Measurements from ENCODE around the gene SBK1.

SBK1 gene

DNA sequence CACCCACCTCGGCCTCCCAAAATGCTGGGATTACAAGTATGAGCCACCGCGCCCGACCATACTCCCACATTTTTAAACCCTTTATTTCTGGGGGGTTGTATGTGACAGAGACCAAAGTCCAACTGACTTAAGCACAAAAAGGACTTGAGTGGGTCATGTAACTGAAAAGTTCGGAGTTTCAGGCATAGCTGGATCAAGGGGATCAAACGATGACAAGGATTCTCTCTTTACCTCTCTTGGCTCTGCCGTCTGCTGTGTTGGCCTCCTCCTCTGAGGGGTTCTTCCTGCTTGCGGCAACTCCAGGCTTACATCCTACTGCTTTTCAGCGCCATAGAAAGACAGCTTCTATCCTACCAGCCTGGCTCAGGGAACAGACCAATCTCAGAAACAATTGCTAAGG is 9.2 kb upstream of the SBK1 start:
- DNase-seq, result no peak

- DNase-seq, result no peak
Observed at GRCh38 chr16:28283798-28284577, 8.3 kb upstream of the SBK1 start.

GRCh38 chr16:28285649-28286048 is 6.7 kb upstream of the SBK1 start:
- no peak for DNase-seq

DNA sequence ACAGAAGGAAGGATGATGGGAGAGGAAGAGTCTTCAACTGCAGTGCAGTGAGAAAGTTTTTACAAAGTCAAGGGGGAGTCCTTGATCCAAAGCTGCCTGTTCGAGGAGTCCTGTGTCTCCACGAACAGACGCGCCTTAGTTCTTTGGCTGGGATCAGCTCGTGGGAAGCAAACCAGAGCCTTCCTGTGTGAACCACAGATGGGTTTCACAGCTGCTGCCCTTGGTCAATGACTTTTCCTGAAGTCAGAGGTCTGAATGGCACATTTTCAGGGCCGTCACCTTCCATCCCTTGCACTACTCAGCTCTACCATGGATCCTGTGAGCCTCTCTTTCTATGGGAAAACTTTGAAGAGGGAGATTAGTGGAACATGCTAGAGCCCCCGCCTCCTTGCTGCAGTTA is 4.2 kb upstream of the SBK1 start:
- DNase-seq, result no peak

DNA sequence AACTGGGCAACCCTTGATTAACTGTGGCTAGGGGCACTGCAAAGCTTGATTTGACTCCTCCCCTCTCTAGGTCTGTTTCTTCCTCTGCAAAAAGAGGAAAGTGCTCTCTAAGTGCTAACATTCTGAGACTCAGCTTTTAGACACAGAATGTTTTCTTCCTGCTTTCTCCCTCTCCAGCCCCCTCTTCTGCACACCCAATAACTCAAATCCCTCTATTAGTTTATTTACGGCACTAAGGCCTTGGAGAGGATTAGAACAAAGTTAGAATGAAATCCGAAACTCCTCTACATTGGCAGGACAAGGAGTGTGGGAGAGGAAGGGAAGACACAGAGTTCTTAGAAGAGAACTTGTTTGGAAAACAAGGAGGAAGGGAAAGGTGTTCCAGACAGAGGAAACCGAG is 3.3 kb upstream of the SBK1 start:
- DNase-seq, result no peak

DNA sequence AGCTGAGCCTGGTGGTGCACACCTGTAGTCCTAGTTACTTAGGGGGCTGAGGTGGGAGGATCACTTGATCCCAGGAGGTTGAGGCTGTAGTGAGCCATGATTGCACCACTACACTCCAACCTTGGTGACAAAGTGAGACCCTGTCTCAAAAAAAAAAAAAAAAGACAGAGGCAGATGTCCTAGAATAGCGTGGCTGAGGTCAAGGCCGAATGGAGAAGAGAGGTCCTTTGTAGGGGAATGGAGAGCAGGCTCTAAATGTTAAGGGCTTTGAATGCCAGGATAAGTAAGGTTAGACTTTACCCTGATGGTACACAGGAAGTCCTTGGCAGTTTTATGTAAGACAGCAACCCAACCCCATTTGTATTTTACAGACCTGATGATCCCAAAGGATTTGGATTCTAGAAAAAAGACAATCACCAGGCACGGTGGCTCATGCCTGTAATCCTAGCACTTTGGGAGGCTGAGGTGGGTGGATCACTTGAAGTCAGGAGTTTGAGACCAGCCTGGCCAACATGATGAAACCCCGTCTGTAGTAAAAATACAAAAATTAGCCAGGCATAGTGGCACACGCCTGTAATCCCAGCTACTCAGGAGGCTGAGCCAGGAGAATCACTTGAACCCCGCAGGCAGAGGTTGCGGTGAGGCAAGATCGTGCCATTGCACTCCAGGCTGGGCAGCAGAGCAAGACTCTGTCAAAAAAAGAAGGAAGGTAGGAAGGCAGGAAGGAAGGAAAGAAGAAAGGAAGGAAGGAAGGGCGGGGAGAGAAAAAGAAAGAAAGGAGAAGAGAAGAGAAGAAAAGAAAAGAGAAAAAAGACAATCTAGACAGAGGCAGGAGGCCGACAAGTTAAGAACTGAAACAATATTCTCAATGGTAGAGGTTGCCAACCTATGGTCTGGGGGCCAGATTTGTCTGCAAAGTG is 2.1 kb upstream of the SBK1 start:
- DNase-seq, result no peak

DNA sequence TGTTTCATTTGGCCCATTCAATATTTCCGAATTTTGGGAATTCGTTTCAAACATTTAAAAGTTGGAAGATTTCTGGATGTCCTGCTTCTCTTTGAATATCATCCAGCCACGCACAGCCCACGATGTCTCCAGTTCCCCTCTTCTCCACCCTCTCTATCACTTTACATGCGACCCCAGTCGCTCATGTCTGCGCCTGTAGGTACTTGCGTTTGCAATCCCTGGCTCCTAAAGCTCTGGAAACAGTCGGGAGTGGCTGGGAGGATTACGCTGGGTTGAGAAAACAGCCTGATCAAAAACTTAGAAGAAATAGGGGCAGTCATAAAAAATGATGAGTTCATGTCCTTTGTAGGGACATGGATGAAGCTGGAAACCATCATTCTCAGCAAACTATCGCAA is 1.5 kb upstream of the SBK1 start:
- DNase-seq, result no peak

DNA sequence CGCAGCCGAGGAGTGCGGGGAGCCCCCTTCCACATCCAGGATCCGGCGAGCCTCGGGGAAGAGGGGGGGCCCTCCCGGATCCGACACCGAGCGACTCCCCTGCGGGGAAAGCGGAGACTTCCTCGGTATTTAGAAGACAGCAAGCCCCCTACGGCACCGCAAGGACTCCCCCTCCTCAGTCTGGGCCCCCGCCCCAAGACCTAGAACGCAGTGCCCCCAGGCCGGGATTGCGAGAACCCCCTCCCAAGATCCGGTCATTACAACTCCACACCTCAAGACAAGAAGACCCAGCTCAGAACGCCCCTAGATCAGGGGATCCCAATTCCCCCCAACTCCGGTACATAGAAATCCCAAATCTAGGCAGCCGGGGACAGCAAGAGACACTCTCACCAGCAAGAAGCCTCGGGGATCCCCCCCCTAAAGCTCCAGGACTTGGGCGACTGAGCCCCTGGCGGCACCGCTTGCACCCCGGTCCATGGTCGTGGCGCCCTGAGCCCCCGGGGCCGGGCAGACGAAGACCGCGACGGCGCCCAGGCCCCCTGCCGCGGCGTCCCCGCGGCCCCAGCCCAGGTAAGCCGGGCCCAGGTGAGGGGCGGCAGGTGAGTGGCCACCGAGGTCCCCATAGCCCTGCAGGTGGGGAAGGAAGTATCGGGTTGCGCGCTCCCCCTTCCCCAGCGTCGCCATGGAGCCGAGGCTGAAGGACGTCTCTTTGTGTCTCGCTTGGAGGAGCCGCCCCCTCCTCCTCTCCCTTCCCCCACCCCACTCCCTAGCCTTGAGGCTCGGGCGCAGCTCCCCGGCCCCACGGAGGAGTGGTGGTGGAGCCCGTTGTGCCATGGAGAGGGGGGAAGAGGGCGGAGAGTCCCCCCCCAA is 641 bp downstream of the SBK1 start:
- no peak for DNase-seq

DNA sequence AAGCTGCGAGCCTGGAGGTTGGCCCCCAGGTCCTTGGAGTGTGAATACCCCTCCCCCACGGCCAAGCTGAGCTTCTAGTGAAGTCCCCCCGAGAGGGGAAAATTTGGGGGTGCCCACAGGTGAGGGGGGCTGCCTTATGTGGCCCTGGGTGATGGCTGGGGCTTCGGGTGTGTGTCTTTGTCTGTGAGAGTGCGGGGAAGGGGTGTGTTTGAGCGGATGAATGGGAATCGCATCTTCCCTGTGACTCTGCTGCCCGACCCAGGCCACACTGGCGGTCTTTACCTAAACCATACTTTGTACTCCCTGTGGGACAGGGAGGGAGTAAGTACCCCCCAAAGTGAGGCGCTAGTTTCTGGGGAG is 1.3 kb downstream of the SBK1 start:
- no peak for DNase-seq

DNA sequence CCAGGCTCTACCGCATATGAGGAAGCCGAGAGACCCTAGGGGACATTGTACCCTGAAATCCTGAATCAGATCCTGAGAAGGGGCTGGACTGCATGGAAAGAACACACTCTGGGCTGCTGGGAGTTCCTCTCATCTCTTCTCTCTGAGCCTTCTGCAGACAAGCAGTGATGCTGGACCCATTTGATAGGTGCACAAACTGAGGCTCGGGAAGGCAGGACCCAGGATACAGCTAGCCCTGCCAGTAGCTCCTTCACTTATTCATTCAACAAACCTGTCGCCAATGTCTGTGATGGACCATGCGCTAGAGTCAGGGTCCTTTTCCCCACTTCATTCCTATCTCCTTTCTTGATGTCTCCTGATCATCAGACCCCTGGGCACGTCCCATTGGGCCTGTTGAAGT is 1.9 kb downstream of the SBK1 start:
- DNase-seq, result no peak

GRCh38 chr16:28295276-28295675 is 3.0 kb downstream of the SBK1 start:
- no peak for DNase-seq

DNA sequence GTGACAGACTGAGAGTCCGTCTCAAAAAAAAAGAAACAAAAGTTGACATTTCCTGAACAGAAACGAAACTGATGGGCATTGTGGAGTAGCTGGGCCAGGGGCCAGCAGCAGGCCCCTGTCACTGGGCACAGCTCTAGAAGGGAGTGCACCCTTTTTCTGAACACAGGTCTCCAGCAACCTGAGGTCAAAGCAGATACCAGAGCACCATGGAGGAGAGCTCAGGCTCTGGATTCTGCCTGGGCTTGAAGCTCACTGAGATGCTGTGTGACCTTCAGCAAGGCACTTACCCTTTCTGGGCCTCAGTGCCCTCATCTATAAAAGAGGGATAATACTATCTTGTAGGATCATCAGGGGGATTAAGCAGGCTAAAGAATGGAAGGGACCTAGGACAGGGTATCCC is 5.0 kb downstream of the SBK1 start:
- no peak for DNase-seq

DNA sequence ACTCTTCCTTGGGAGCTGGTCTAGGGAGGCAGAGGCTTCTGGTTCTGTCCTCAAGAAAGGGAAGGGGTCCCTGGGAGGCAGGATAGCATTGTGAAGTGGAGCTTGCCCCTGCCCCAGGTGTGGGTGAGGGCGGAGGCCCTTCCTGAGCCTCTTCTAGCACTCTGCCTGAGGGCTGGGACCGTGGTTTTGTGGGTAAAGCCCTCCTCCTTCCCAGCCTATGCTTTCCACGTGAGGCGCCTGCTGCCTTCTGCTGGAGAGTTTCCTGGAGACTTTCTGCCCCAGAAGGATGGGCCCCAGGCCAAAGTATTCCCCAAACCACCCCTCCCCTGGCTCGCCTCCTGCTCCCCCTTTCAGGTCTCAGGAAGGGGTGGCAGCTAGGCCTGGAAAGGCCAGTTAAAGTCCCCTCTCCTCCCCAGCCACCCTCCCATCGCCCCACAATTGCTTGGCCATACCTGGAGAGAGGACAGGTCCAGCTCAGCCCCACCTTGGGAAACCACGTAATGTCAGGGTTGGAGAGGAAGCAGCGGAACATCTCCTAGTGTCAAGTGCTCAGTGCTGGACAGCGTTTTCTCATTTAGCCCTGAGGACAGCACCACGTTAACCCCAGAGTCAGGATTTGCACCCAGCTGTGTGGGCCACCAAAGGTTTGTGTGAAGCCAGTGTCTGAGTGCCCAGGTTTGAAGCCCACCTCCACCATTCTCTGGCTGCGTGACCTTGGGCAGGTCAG is 5.6 kb downstream of the SBK1 start:
- no peak for DNase-seq

GRCh38 chr16:28298511-28298878 is 6.2 kb downstream of the SBK1 start:
- no peak for DNase-seq

GRCh38 chr16:28300327-28300726 is 8.0 kb downstream of the SBK1 start:
- DNase-seq, result no peak

GRCh38 chr16:28301154-28301553 is 8.8 kb downstream of the SBK1 start:
- DNase-seq, result no peak

- no peak for DNase-seq
Observed at GRCh38 chr16:28301620-28302019, 9.3 kb downstream of the SBK1 start.

GRCh38 chr16:28303132-28303531 is 10.8 kb downstream of the SBK1 start:
- DNase-seq, result no peak

- no peak for DNase-seq
Observed at GRCh38 chr16:28304214-28304613, 11.9 kb downstream of the SBK1 start.

GRCh38 chr16:28307936-28308335 is 15.6 kb downstream of the SBK1 start:
- DNase-seq, result no peak

DNA sequence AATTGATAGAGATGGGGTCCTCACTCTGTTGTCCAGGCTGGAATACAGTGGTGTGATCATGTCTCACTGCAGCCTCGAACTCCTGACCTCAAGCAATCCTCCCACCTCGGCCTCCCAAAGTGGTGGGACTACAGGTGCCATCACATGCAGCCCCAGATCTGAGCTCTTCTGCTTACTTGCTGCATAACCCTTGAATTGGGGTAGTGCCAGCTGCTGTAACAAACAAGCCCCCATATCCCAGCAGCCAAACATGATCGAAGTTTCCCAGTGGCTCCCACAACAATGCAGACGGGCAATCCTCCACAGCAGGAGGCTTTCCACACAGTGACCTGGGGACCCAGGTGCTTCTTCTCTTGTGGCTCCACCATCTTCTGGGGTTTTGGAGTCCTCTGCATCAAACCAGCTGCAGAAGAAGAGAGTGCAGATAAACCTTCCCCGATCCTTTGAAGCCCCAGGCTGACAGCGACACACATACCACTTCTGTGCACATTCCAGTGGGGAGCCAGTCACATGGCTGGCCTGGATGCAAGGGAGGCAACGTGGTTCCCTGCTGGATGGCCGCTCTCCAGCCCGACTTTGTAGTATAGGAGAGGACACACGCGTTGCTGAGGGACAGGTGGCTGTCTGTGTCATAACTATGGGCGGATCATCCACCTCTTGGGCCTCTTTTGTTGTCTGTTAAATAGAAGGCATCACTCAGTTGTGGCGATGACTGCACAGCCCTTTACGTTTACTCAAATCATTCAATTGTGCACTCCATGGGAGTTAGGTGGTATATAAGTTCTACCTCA is 16.7 kb downstream of the SBK1 start:
- no peak for DNase-seq

DNA sequence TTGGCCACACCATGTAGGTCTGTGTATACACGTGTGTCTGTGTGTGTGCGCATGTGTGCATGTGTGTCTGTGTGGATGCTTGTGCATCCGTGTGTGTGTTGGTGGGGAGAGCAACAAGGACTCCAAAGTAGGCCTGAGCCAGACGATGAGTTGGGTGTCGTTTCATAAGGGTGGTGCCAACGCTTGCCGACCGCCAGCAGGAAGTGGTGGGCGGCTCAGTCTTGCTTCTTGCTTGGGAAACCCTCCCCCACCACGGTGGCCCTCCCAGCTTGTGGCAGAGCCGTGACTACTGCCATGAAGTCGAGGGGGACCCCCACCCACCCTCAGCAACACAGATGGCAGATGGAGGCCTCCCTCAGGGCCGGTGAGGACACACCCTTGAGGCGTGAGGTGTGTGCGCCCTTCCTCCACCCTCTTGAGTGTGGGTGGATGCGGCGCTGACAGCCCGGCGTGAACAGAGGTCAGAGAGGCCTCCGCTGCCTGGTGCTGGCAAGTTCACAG is 17.5 kb downstream of the SBK1 start:
- DNase-seq, result peak; percentile 76
